ENCODE results near the gene SCAMP1.
"Not testable (repeated sequence)": the region's sequence is repeated elsewhere in the genome, so short reads cannot be mapped to it uniquely, and the experiment has no call there.

SCAMP1 gene

DNA sequence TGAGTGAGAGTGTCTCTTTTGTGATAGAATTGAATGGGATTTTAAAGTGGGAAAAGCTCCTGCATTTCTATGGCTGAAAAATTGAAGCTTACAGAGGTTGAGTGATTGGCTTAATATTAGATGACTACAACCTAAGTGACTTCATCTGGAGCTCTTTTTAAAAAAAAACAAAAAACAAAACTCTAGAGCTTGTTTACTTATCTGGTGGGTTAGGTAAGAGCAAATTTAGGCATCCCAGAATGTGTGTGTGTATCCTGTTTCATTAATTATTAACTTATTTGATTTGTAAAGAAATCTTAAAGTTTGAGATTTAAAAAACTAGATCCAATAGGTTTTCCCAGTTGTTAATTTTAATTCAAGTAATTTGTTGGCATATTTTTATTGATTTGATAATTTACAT, 60.1 kb downstream of the SCAMP1 start:
- no peak for DNase-seq (ENCODE audit: low spot score)
- FAIRE-seq = no peak

DNA sequence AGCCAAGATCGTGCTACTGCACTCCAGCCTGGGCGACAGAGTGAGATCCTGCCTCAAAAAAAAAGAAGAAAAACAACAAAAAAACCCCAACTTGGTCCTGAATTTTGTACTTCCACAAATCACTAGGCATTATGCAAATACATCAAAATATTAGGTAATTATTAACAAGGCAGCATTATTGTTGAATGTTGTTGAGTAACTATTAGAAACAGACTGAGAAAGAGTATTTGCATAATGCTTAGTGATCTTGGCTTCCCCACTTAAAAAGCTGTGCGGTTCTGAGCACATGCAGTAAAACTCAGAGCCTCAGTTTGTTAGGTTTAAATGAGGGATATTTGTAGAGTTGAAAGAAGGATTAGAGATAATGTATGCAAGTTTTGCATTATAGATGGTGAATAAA, 64.2 kb downstream of the SCAMP1 start:
- FAIRE-seq = no peak
- DNase-seq (ENCODE audit: low spot score) = no peak

DNA sequence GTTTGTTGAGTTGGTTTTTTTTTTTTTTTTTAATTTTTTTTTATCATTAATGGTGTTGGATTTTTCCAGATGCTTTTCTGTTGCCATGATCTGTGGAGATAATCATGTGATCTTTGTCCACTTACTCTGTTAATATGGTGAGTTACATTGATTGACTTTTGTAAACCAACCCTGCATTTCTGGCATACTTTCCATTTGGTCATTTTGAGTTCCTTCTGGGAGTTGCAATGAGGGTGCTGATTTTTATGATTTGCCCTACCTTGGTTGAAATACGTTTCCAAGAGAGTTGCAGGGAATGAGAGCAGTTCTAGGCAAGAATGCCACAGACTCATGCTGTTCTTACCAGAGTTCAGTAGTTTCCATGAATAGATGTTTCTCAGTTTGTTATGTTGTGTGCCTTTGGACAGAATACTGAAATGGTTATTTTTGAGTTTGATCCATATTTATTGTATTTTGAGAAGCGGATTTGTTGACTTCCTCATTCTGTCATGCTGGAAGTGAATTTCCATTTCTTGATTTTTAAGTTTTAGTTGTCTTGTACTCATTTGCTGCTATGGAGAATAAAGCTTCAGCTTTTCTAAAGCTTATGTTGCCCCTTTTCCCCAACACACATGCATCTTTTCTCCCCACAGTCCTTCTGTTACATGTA, 69.0 kb downstream of the SCAMP1 start:
- DNase-seq (ENCODE audit: low spot score) (no peak), FAIRE-seq (no peak)

DNA sequence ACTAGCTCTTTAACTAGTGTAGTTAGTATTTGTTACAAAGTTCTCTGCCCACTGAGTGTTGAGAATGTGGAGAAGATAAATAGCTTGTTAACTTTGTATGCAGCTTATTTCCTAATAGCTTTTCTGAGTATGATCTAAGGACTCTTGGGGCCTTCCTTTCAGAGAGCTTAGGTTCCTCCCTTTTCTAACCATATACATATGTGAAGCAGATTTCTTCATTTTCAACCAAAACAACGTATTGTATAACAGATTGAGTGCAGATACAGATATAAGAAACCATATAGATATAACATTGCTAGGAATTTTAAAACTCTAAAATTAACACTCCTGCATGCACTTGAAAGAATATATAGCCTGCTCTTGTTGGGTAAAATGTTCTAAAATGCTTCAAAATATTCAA, 70.4 kb downstream of the SCAMP1 start:
- FAIRE-seq (no peak), DNase-seq (ENCODE audit: low spot score) (no peak)

DNA sequence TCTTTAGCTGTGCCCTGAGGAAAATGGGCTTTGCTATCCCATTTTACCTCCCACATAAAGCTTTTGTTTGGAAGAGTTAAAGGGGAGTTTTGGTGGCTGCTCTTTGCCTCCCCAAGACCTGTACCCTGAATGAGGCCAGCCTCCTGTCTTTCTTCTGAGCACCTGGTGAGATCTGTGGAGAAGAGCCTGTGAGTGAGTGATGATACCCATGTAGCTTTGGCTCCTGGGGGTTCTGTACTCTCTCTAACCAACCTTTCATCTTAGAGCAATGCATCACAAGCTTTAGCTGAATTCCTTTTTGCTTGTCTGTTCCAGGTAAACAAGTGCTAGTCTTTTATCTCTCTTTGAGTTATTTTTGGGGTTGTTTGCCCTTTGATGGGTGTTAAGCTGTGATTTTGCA, 73.6 kb downstream of the SCAMP1 start:
- FAIRE-seq = no peak
- no peak for DNase-seq (ENCODE audit: low spot score)

DNA sequence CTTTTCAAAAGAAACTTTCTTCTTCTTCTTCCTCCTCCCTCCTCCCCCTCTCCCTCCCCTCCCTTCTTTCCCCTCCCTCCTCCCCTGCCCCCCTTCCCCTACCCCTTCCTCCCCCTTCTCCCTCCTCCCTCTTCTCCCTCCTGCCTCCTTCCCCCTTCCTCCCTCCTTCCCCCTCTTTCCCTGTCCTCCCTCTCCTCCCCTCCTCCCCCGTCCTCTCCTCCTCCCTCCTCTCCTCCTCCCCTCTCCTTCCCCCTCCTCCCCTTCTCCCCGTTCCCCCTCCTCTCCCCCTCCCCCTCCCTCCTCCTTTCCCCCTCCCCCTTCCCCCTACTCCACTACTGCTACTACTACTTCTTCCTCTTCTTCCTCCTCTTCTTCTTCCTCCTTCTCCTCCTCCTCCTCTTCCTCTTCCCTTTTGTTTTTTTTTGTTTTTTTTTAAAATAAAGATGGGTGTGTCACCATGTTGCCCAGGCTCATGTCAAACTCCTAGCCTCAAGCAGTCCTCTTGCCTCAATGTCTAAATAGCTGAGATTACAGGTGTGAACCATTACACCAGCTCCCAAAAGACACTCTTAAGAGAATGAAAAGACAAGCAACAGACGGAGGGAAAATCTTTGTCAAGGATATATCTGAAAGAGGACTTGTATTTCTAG, 87.5 kb downstream of the SCAMP1 start:
- FAIRE-seq (no peak), DNase-seq (ENCODE audit: low spot score) (no peak)

DNA sequence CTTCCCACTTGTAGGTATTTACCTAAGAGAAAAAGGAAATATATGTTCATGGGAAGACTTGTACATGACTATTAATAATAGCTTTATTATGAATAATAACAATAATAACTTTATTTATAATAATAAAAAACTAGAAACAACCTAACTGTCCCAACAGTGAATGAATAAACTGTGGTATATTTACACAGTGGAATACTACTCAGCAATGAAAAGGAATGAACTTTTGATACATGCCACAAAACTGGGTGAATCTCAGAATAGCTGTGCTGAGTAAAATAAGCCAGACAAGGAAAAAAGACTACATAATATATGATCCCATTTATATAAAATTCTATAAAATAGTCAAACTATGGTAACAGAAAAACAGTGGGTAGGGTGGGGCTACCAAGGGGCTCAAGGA, 88.7 kb downstream of the SCAMP1 start:
- DNase-seq (ENCODE audit: low spot score) (no peak), FAIRE-seq (no peak)

DNA sequence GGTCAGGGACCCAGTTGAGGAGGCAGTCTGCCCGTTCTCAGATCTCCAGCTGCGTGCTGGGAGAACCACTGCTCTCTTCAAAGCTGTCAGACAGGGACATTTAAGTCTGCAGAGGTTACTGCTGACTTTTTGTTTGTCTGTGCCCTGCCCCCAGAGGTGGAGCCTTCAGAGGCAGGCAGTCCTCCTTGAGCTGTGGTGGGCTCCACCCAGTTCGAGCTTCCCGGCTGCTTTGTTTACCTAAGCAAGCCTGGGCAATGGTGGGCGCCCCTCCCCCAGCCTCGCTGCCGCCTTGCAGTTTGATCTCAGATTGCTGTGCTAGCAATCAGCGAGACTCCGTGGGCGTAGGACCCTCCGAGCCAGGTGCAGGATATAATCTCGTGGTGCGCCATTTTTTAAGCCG, 97.1 kb downstream of the SCAMP1 start:
- DNase-seq (ENCODE audit: low spot score); FAIRE-seq: not testable (repeated sequence)

DNA sequence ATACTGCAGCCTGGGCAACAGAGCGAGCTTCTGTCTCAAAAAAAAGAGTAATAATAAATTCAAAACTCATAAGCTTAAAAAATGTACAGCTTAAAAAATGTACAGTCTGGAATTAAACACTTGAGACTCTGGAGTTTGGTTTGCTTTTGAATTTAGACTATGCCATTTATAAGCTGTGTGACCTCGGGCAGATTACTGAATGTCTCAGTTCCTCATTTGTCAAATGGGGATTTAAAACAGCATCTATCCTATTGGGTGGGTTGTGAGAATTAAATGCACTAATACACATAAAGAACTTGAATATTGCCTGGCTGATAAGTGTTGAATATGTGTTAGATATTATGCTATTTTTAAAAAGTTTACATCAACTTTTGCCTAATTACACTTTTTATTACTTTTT, 98.4 kb downstream of the SCAMP1 start:
- no peak for DNase-seq (ENCODE audit: low spot score)
- no peak for FAIRE-seq

DNA sequence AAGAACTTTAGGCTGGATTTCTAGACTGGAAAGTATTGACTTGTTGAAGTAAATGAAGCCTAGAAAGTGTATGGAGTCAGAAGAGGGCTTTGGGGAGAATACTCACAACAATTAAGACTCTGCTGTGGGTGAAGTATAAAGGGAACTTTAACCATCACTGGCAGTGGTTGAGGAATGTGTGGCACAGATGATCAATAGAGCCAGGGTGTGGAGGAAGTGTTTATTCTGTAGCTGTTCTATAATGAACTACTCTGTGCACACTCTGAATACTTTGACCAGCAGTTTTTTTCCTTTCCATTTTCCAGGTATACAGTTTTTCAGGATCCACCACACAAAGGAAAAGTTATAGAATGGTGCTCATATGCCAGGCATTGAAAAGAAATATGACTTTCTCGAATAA, 106.7 kb downstream of the SCAMP1 start:
- no peak for DNase-seq (ENCODE audit: low spot score)
- FAIRE-seq = no peak

DNA sequence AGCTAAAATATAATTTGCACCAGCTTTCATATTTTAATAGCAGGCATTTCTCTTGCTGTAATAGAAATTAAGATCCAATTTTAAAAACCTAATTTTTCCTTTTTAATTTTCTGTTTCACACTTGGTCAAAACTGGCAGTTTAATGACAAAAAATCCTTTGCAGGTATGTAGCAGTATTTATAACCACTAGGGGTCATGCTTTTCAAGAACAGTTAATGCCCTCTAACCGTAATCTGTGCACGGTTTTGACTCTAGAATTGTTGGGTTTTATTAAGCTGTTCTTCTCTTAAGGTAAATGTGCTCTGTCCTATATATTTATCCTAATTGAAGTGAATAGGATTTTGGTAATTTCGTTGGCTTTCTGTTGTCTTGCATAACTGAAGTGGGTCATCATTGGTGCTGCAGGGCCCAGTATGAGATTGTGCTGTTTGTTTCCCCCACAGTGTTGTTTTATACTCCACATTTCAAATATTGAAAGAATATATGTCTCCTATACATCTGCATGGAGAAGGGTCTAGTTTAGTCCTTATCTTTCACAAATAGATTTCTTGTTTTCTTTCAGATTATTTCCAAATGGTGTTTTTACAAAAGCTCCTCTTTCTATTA, 107.4 kb downstream of the SCAMP1 start:
- peak; percentile 16 for DNase-seq (ENCODE audit: low spot score)
- no peak for FAIRE-seq

DNA sequence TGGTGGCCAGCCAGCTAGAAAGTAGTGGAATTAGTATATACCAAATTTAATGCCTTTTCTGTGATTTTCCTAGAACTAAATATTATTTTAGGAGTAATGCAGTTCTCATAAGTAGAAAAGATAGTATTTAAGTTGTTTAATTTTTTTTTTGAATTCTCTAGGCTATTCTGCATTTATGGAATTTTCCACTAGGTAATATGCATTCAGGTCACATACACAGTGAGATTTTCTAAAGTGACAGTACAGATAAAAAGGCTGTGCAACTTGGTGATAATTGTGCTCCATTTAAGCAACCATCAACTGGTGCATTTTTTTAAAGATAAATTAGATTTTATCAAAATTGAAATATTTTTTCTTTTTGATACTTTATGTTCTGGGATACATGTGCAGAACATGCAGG, 111.5 kb downstream of the SCAMP1 start:
- DNase-seq (ENCODE audit: low spot score) (no peak), FAIRE-seq (no peak)

DNA sequence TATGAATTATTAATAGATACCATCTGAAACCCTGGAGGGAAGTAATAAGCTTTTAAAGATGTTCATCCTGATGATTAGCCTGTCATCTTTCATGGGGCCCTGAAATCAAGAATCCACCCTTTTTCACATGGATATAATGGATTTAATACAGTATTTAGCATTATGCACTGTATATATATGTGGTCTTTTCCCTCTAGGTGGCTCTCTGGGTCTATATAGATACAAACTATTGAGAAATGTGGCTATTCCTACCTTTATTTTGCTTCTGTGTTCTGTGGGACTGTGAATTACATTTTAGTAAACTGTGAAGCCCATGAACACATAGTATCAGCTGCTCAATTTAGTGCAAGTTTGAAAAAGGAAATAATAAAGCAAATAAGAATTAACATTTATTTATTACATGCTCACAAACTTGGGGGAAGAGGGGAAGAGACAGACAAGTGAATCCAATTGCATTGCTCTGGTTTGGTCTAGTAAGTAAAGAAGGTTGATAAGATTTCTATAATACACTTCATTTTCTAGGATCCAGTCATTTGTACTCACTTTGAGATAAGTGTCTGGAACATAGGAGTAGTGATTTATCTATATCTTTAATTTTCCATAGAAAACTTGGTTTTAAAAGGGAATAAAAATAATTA, 112.2 kb downstream of the SCAMP1 start:
- FAIRE-seq (no peak), DNase-seq (ENCODE audit: low spot score) (no peak)

DNA sequence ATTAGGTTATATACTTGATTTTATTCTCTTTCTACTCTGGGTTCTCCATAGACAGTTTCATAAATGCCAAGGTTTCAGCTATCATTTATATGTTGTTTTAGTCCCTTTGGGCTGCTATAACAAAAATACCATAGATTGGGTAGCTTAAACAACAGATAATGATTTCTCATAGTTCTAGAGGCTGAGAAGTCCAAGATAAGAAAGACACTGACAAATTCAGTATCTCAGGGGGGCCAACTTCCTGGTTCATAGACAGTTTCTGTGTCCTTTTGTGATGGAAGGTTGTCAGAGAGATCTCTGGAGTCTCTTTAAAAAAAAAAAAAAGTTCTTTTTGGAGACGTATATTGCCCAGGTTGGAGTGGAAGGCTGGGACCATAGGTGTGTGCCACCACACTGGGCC, 113.3 kb downstream of the SCAMP1 start:
- DNase-seq (ENCODE audit: low spot score) = no peak
- FAIRE-seq = no peak

DNA sequence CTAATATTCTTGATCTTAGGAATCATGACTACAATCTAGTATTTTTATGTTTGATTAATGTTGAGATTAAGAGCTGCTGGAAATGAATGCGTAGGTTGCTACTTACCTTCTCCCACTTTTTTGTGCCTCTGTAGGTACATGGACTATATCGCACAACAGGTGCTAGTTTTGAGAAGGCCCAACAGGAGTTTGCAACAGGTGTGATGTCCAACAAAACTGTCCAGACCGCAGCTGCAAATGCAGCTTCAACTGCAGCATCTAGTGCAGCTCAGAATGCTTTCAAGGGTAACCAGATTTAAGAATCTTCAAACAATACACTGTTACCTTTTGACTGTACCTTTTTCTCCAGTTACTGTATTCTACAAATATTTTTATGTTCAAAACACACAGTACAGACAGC, 115.0 kb downstream of the SCAMP1 start:
- no peak for FAIRE-seq
- DNase-seq (ENCODE audit: low spot score) = no peak

DNA sequence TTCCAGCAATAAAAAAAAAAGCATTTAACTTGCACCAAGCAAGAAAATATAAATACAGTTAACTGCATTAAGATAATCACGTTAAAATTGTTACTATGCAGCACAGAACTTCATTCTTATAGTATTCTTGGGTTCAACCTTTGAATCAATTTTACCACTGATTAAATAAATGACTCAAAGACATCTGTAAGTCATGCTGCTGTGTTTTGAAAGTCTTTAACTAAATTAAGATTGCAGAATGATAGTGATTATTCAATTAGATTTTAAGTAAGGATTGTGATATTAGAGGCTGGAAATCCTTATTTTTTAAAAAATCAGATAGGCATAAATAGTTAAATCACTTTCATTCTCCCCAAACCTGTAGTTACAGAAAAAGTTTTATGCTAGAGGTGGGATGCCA, 116.4 kb downstream of the SCAMP1 start:
- FAIRE-seq = no peak
- DNase-seq (ENCODE audit: low spot score) = no peak

DNA sequence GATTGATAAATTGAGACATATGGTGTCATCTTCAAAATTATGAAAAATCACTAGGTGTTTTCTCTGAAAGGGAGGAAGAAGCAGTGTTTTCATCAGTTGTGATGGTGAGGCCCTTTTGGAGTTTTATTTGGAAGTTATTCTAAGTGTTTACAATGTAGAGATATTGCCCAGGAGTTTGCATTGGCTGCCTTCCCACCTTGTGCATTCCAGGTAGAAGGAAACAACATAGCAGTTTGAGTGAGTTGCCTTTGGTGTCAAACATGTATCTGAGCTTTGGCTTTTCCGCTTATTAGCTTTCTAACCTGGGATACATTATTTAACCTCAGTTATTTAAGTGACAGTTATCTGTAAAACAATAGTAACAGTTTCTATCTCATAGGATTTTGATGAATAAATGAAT, 122.5 kb downstream of the SCAMP1 start:
- DNase-seq (ENCODE audit: low spot score) = no peak
- no peak for FAIRE-seq

DNA sequence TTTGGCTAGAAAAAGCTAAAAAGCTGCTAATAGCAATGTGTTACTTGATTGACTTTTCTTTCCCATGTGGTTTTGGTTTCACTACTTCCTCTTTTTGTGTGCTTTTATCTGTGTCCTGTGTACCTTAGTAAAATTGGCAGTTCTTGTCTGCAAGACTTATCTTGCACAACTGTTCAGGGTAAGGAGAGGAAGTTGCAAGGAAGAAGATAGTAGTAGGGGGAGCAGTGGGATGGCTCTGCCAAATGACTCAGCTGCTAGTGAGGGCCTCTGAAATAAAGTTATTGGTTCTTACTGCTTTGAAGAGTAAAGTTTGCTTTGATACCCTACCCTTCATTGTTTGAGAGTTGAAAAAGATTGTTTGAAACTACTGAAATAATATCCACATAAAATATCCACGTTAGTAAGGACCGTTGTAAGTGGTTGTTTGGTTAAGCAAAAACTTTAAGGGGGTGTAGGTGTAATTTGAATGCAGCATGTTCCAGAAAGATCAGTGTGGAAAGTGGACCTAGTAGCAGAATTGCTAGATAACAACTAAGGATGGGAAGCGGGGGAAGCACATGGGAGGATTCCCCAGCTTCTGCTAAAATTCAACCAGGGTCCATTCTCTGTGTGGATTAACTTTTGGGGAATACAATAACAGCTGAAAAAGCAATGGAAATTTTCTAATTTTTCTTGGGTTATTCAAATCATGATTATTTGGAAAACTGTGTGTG, 123.5 kb downstream of the SCAMP1 start:
- DNase-seq (ENCODE audit: low spot score) = no peak
- no peak for FAIRE-seq

DNA sequence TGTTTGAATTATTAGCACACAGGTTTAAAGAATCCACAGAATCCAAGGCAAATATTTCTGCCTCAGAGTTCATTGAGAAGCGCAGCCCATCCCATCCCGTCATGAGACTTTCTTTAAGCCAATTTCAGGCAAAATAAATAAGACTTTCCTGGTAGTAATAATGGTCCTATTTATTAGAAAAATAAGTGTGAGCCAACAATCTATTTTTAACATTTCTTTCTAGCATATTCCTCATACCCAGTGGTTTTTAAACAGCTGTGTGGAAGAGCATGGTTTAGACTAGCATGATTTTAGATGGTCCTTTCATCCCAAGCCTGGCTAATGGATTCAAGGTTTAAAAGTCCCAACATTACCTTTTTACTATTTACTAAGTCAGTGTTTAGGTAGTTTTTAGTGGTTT, 125.8 kb downstream of the SCAMP1 start:
- FAIRE-seq = no peak

DNA sequence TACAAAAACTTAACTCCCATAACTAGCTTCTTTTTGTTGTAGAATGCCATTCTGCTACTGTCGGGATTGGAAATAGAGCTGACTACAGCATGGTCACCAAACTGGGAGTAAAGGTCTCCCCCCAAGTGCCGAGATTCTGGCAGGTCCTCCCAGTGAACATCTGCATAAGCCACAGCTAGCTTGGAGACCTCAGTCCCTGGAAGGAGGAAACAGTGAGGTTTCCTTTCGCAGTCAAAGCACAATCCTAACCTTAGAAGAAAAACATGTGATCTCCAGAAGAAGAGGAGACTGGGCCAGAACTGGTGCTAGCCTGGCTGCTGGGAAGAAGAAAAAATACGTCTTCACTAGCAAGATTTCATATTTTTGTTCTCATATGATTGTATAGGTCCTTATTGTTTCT, 127.4 kb downstream of the SCAMP1 start:
- DNase-seq (ENCODE audit: low spot score) = no peak
- FAIRE-seq = no peak

More for the DNA sequence above, 125.8 kb downstream of the SCAMP1 start:
- no peak for DNase-seq (ENCODE audit: low spot score)

DNA sequence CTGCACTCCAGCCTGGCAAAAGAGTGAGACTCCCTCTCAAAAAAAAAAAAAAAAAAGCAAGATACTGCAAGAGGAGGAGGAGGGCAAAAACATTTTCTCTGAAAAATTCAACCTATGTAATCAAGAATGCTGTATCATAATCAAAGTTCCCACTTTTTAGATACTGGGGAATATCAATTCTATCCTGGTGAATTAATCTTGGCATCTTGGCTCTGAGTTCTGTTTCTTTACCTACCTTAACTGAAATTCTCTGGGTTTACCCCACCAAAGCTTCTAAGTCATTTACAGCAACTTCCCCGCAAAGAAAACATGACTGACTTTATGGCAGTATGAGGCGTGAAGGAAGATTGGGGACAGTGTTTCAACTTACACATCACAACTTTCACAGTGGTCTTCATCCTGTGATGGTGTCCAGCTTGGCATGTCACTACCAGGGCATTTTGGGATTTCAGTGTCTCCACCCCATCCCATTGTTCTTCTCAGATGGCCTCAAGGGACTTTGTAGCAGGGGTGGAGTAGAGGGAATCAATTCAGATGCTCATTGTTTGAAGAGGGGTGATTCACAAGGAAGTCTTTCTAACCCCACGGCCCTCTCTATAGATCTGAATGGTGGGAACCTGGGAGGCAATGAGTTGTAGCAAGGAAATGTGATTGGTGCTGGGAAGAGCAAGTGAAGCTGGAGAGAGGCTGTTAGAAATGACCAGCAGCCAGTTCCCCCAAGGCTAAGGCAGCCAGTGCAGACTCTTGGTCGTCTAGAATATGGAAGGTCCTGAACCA, 130.5 kb downstream of the SCAMP1 start:
- DNase-seq (ENCODE audit: low spot score) (no peak), FAIRE-seq (no peak)
